ENCODE data around the gene DTNA.
"Not testable (repeated sequence)": the region's sequence is repeated elsewhere in the genome, so short reads cannot be mapped to it uniquely, and the experiment has no call there.

DTNA gene

DNA sequence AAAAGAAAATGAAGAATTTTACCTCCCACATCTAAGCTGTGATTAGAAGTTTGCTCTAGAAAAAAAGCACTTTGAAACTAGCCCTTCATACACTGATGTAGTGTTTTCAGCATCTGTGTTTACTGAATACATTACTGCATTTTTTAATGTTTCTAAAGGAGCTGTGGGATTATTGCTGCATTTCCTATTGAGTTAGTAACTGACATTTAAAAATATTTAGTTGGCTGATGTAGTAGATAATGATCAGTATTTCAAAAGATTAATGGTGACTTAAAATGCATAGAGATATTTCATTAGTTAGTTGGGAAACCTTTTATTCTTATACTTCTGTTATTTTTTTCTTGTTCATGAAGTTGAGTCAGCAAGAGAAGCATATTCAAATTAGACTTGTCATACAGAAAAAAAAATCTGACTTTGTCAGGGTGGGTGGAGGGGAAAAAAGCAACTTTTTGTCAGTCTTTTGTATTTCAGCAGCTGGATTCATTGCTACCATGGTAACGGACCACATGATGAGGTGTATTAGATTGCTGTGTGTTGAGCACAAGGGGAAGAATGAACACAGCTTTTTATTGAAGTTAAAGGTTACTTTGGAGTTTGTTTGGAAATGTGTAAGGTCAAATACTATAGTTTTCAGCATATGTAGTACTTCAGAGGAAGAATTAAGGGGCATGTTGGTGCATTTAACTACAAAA, at the start of gene DTNA:
Gene DTNA (plus strand): TSS at position 549 of the 692 bp plus-strand sequence. CDS start 45,679 bp downstream, outside the sequence.
- DNase-seq = no peak

DNA sequence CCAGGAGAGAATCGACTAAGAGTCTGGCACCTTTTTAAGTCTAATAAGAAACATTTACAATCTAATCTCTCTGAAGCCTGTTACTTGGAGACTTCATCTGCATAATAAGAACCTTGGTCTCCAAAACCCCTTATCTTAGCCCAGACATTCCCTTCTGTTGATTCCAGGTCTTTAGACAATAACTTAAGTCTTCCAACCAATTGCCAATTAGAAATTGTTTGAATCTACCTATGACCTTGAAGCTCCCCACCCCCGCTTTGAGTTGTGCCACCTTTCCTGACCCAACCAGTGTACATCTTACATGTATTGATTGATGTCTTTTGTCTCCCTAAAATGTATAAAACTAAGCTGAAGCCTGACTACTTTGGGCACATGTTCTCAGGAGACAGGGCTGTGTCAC, 49.5 kb upstream of the DTNA start:
- DNase-seq = no peak

DNA sequence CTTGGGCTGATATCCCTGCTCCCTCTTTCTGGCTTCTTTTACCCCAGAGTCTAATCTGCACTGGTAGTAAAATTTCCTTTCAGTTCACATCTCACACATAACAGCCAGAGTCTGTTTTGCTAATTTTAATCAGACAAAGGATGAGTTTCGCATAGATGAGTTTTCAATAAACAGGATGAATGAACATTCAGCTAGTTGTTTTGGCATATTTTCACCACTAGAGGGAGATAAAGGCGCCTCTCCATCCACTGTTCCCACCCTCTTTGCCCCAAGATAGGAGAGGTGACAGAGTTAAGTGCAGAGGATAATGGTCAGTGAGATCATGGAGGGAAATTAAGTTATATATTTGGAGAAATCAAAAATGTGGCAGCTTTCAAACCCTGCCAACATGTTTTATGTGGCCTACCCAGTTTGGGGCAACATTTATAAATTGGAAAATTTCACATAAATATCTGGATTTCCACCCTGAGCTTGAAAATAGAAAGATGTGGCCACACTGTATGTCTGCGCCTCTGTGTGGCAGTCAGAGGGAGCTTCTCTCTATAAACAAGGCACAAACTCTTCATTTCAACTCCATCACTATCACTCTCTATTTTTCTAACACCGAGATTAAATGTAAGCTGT, 48.5 kb upstream of the DTNA start:
- no peak for DNase-seq

DNA sequence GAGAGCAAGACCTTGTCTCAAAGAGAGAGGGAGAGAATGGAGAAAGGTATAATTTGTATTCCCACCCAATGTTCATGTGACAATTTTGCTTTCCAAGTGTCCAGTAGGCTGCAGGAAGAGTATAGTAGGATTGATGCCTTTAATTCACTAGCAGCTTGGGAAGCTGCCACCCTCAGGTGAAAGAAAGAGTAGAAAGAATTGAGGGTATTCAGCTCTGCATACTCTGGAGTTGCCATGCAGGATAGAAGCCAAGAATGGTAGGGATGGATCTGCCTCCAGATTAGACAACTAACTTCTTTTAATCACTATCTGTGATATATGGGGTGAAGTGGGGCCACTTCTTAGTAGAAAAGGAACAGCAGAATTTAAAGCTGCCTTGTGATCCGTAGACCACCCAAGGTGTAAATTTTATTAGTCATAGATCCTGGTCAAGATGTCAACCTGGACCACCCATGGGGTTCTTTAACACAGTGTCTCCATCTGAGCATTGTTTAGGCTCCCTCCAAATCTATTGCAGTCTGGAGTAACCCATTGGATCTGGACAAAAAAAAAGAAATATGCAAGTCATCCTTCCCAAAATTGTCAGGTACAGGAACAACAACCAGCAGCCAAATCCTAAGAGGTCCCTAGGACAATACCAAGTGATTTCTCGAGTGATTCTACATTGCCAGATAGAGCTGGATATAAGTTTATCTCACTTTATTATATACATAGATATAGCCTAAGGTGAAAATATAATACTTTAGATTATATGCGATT, 33.1 kb upstream of the DTNA start:
- DNase-seq = no peak

DNA sequence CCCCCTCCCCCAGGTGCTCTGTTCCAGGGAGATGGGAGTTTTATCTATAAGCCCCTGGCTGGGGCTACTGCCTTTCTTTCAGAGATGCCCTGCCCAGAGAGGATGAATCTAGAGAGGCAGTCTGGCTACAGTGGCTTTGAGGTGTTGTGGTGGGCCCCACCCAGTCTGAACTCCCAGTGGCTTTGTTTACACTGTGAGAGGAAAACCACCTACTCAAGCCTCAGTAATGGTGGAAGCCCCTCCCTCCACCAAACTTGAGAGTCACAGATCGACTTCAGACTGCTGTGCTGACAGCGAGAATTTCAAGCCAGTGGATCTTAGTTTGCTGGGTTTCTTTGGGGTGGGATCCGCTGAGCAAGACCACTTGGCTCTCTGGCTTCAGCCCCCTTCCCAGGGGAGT, 20.3 kb upstream of the DTNA start:
- not testable (repeated sequence) for DNase-seq

DNA sequence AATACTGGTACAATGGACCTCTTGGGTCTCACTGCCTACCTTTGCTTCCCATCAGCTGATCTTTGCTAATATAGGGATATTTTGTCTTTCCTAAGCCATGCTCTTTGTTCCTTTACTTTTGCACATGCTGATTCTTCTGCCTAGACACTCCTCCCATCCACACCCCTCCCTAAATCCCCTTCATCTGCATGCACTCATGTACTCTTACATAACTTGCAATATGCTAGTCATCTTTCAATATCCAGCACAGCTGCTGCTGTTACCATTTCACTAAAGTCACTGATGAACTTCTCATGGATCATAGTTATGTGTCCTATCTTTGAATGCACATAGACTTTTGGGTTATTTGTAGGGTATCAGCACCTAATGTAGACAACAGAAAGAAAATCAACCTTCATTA, 18.5 kb upstream of the DTNA start:
- no peak for DNase-seq

DNA sequence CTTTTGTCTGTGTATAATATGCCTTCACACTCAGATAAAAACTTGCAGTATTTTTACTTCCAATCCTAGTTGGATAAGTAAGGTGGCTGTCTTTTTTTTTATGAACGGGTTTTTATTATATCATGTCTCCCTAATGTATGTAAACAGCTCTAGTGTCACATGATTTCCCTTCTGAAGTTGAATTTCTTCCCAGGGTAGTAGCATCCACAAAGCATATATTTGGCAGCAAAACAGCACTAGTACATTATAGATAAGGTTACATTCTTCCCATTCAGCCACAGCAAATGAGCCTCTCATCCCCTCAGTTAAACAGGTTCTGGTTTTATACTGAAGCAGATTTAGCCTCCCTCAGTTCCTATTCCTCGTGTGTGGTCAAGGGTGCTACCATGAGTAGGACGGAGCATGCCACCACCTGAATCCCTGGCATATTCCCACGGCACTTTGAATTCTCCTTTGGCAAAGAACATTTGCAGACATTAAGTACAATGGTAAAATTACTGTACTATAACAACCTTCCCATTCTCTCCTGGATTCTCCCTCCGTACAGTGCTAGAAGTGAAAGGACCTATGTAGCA, 15.4 kb upstream of the DTNA start:
- DNase-seq = no peak

DNA sequence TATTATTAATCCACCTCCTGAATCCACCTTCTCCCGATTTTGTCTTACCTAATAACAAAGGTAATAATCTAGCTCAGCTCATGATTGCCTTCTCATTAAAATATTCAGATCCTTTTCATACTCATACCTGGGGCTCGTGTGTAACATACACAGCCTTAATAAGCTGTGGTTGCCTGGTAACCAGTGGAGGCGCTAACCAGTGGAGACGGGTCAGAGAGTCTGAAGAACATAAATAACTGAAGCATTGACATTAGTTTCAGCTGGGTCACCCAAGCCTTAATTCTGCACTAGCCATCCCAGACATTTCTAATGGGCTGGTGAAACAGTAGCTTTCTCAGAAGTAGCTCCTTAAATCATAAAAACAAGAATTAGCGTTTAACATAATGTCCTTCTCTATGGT, 14.8 kb upstream of the DTNA start:
- no peak for DNase-seq

DNA sequence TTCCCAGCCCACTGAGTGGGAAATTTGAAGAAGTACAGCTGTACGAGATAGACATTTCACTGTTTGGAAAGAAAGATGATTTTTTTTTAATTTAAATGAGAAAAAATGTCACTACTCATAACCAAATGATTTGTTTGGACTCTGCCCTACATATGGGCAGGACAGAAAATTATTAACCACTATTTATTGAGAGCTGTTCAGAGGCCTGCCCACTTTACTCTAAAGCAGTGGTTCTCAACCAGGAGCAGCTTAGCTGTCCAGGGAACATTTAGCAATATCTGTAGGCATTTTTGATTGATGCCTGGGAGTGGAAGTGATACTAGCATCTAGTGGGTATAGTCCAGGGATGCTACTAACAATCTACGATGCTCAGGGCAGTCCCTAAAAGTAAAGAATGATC, 13.4 kb upstream of the DTNA start:
- no peak for DNase-seq

DNA sequence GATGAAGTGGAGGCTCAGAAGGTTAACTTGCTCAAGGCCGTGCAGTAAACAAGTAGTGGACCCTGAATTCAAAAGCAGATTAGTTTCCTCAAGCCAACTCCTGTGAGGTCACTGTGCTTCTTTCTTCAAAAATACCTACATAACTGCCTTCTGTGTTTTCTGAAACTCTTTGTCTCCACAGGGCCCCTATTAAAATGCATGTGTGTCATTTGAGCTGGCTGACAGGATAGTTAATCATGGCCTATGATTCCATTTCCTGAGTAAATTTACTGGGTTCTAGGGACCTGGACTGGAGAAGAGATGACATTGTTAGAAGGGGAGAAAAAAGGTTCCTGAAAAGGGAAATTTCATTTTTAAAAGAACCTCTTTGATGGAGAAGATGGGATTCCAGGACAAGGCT, 12.9 kb upstream of the DTNA start:
- no peak for DNase-seq

DNA sequence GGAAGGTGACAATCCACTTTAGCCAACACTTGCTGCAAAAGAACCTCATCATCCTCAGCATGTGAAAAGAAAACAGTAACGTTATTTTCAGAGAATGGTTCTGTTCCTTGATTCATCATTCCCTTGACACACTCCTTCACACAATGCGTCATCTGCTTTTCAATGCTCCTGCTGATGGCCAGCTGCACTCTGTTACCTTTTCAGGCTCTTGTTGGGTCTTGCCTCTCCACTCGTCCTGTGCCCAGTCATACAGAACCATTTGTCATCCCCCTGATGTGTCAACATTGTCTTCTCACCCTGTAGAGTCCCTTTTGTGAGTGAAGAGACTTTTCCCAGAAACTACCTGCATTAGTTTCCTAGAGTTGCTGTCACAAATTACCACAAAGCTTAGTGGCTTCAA, 12.2 kb upstream of the DTNA start:
- DNase-seq = no peak

DNA sequence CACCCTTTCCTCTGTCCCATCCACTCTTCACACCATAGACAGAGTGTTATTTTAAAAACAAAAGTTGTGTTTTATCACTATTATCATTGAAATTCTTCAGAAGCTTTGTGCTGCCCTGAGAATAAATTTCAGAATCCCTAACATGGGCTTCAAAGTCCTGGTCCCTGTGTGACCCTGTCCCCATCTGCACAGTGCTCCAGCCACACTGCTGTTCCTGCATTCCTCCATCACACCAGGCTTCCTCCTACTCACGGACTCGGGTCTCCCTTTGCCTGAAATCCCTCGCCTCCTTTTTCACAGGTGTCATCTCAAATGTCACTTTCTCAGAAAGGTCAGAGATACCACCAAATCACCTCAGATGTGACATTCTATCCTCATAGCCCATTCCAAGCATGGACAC, 8.2 kb upstream of the DTNA start:
- no peak for DNase-seq

DNA sequence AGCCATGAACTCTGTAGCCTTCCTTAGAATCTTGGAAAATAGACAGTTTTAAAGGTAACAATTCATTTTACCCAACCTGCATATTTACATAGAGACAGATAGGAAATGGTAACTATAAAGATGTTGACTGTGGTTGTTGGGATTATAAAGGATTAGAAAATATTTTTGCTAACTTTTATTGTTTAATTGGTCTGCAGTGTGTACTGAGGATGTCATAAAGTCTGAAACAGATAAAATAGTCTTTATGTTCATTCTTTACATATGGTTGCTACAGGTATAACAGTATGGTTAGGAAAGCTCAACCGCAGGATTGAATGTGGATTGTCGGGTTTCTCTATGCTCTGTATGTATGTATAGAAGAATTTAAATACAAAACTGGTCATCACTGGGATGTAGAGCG, 7.3 kb upstream of the DTNA start:
- no peak for DNase-seq

DNA sequence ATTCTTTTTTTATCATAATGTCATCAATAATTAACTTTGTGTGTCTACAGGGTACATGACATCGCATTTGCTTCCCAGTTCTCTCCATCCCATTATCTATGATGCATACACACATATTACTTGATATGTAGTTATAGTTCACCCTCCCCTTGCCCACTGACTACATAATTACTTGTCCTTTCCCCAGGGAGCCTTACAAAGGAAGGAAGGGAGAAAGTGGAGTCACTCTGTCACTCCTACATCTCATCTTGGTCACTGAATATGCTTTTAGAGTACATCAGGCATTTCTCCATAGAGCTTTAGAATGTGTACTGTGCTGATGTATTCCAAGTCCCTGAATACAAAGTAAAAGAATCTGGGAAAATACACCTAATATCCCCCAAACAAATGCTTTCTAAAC, 6.0 kb upstream of the DTNA start:
- no peak for DNase-seq

DNA sequence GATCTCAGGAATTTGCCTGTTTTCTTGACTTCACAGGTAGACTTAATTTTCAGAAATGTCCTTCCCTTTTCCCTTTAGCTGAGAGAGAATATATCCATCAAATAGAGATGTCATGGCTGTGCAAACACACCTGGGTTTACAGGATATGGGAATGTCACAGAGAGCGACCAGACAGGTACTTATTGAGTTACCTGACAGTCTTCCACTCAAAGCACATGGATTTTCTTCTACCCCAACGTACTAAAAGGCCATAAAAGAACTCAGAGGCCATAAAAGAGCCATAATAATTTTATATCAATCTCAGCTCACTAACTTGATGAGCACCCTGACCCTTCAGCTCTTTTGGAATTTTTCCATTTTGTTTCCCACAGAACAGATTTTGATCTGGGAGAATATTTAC, 5.3 kb upstream of the DTNA start:
- no peak for DNase-seq

DNA sequence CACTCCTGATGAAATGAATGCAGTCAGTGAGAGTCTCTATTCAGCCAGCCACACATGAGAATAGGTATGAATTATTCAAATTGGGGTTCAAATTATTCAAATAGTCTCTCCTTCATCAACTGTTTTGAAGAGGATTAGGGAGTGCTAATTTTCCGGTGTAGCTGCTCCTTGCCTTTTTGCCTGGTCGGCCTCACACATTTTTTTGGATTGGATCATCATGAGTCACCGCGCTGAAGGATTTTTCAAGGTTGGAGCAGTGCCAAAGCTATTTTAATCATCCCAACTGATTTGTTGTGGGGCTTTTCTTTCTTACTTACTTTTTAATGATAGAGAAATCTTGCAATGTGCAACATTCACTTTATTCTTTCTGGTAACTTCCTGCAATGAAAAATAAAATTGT, 2.4 kb upstream of the DTNA start:
- no peak for DNase-seq

DNA sequence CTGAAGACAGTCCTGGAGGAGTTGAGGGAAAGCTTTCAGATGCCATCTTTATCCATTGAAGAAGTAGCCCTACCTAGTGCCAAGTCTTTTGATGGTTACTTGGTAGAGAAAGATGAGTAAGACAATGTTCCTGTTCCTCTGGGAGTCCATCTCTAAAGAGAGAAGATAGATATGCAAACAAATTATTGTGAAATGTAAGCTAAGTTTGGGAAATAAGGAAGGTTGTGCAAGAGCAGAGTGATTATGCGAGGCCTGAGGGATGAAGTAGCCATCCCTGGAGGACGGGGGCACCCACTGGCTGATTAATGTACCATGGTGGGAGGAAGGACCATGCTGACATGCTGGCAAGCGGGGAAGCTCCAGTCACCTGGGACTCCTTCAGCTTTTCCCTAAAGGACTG, 994 bp upstream of the DTNA start:
- DNase-seq = no peak

DNA sequence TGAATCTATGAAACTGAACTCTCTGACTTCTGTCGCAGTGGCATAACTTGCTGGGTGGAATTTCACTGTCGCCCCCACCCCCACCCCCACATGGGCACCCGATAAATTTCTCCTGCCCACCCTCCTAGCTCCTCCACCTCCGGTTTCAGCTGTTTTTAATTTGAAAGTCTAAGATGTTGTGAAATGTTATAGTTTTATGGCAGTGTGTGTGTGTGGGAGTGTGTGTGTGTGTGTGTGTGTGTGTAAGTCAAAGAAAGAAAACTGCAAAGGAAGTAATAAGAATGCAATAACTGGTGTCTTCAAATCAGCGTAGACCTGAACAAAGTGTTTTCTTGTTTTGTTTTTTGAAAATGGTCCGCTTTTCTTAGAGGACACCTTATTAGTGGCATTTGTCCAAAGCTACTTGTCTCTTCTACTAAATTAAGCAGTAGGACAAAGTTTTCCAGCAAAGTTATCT, 388 bp downstream of the DTNA start:
- DNase-seq = no peak

DNA sequence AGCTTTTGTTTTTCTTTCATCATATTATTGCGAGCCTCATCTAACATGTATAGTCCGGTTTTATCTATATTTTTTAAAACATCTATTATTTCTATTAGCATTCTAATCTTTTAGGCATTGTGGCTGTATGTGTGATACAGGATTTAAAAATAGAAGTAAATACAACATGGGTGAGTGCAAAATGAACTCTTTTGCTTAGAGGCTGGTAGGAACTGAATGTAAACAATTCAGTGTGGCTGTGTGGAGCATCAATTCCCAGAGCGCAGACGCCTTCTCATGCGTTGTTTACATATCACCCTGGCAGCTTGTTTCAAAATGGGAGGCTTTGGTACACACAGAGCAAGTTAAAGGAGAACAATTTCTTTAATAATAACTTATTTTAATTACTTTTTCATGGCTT, 836 bp downstream of the DTNA start:
- no peak for DNase-seq

DNA sequence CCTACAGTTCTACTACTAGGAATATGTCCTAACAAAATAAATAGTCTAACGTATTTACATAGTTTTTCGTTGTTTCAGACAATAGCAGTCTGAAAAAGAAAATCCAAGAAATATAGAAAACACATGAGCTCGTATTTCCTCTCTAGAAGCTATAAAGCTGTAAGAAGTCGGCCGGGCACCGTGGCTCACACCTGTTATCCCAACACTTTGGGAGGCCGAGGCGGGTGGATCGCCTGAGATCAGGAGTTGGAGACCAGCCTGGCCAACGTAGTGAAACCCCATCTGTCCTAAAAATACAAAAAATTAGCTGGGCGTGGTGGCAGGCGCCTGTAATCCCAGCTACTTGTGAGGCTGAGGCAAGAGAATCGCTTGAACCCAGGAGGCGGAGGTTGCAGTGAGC, 6.0 kb downstream of the DTNA start:
- DNase-seq = not testable (repeated sequence)

DNA sequence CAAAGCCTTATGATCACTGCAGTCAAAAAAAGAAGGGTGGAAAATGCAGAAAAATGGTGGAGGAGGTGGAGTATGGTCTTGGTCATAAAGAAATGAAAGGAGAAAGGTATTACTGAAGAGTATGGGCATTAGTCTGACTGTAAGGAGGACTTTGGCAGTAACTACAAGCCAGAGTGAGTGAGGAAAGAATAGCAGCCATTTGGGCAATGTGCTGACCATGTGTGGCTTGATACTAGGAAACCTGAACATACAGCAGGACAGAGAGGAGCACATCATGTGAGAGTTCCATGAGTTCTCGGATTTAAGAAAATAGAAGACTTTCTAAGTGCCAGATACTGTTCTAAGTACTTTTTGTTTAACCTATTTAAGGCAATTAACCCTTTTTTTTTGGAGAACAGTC, 8.5 kb downstream of the DTNA start:
- DNase-seq = no peak

DNA sequence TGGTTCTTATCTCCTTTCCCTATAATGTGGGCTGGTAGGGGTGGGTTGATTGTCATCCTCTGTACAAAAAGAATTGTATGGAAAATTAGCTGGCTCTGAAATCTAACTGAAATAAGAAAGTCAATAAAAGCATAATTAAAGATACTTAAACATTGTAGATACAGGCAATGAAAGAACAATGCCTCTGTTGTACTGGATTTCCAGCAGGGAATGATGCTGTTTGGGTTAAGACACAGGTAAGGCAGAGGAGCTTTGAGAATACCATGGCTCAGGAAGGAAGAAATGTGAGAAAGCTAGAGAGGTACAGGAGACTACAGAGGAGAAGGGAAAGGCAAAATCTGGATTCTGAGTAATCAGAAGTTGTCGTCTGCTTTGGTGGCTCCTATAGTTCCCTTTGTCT, 10.1 kb downstream of the DTNA start:
- no peak for DNase-seq

DNA sequence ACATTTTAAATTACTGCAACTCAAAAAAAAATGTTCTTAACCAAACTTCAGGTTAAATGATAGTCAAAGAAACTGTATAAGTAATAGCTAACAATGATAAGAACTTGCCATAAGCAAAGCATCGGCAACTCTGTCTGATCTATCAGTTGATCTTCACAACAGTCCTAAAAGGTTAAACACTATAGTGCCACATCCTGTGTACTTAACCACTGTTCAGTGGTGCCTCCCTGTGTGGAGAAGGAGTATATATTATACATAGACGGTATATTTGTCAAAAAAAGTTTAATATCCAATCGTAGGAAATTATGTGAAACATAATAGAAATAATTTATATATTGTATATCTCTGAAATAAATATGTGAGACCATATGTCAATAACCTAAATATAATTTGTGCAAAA, 13.0 kb downstream of the DTNA start:
- no peak for DNase-seq

DNA sequence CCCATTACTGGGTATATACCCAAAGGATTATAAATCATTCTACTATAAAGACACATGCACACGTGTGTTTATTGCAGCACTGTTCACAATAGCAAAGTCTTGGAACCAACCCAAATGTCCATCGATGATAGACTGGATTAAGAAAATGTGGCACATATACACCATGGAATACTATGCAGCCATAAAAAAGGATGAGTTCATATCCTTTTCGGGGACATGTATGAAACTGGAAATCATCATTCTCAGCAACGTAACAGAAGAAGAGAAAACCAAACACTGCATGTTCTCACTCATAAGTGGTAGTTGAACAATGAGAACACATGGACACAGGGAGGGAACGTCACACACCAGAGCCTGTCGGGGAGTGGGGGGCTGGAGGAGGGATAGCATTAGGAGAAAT, 15.6 kb downstream of the DTNA start:
- DNase-seq = not testable (repeated sequence)

Measured in bone marrow (tissue), 2 donors.